DOHH2 (cell line): ENCODE data around the gene METTL5.
"Not testable (repeated sequence)": the region's sequence is repeated elsewhere in the genome, so short reads cannot be mapped to it uniquely, and the experiment has no call there.

Source experiments
- EZH2phosphoT487 ChIP-seq: fragments of 200-600 bp; sonication (generic); IDR thresholded peaks from 2 replicates; pipeline ENCODE4 v1.6.1; 2017; ENCODE audit warnings: borderline replicate concordance, mild to moderate bottlenecking, antibody characterized with exemption, low read length, moderate library complexity, mixed read lengths
- TF ChIP-seq, protein P1 (sequence below): fragments of 200-600 bp; sonication (generic); IDR thresholded peaks from one replicate; pipeline ENCODE4 v1.5.1; 2014; ENCODE audit warnings: antibody characterized with exemption, mild to moderate bottlenecking, low read depth, low read length; ENCODE audit not compliant: poor library complexity, severe bottlenecking

DNA sequence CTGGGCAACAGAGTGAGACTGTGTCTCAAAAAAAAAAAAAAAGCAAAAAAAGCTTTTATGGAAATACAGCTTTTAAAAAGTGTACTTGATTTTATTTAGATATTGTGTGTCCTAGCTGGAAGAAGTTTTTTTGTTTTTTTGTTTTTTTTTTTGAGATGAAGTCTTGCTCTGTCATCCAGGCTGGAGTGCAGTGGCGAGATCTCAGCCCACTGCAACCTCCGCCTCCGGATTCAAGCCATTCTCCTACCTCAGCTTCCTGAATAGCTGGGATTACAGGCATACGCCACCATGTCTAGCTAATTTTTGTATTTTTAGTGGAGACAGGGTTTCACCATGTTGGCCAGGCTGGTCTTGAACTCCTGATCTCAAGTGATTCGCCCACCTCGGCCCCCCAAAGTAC, 41.5 kb upstream of the METTL5 start:
- TF ChIP-seq, protein P1, sequence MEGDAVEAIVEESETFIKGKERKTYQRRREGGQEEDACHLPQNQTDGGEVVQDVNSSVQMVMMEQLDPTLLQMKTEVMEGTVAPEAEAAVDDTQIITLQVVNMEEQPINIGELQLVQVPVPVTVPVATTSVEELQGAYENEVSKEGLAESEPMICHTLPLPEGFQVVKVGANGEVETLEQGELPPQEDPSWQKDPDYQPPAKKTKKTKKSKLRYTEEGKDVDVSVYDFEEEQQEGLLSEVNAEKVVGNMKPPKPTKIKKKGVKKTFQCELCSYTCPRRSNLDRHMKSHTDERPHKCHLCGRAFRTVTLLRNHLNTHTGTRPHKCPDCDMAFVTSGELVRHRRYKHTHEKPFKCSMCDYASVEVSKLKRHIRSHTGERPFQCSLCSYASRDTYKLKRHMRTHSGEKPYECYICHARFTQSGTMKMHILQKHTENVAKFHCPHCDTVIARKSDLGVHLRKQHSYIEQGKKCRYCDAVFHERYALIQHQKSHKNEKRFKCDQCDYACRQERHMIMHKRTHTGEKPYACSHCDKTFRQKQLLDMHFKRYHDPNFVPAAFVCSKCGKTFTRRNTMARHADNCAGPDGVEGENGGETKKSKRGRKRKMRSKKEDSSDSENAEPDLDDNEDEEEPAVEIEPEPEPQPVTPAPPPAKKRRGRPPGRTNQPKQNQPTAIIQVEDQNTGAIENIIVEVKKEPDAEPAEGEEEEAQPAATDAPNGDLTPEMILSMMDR: not testable (repeated sequence)
- TF ChIP-seq EZH2phosphoT487: not testable (repeated sequence)
